Suprapubic skin (tissue), 4 donors: ENCODE data around the gene SLC6A1. TPM values are rescaled to one million over a fixed set of nuclear protein-coding genes. Genes with fewer than 3 reads are reported as not detected.

Experiments used
- DNase-seq, 2 donors: peaks; one replicate each; pipeline ENCODE4 v3.0.0-alpha.2; 2019; ENCODE audit warnings: low spot score in 2 of 2
- H3K27ac ChIP-seq: fragments of 200-600 bp; sonication (generic); one replicate; pipeline ENCODE4 v1.5.1; 2019
- H3K27me3 ChIP-seq: fragments of 200-600 bp; sonication (generic); one replicate; pipeline ENCODE4 v1.5.1; 2019
- H3K36me3 ChIP-seq: fragments of 200-600 bp; sonication (generic); one replicate; pipeline ENCODE4 v1.5.1; 2019
- H3K4me1 ChIP-seq: fragments of 200-600 bp; sonication (generic); one replicate; pipeline ENCODE4 v1.5.1; 2019
- H3K4me3 ChIP-seq: fragments of 200-600 bp; sonication (generic); one replicate; pipeline ENCODE4 v1.5.1; 2019; ENCODE audit warnings: mild to moderate bottlenecking
- H3K9me3 ChIP-seq: fragments of 200-600 bp; sonication (generic); one replicate; pipeline ENCODE4 v1.5.1; 2019
- EP300 ChIP-seq: sonication (generic); formaldehyde crosslinking; IDR thresholded peaks from one replicate; pipeline ENCODE4 v1.6.1; 2017; ENCODE audit warnings: antibody characterized with exemption
- POLR2A ChIP-seq, 2 donors: fragments of 450-650 bp; IDR thresholded peaks; one replicate each; pipeline ENCODE4 v1.6.1; 2017; ENCODE audit warnings: antibody characterized with exemption in 2 of 2, mild to moderate bottlenecking in 2 of 2, moderate library complexity in 2 of 2
- POLR2AphosphoS5 ChIP-seq, 3 donors: sonication (generic); formaldehyde crosslinking; IDR thresholded peaks; one replicate each; pipeline ENCODE4 v1.6.1; 2017; ENCODE audit warnings: antibody characterized with exemption in 3 of 3
- WGBS: methylation state at CpG from one replicate; pipeline ENCODE4 v1.1.5; 2018; 5-methylcytosine and 5-hydroxymethylcytosine counted together
- total RNA-seq, 4 donors: library from RNA; depleted of rRNA; stranded (reverse); fragments of >200 nt; gene quantifications; one replicate each; pipeline ENCODE4 v1.1.0, GENCODE V29; 2016
- TF ChIP-seq, protein P1 (sequence below), 2 donors: fragments of 200-600 bp in 1 of 2; fragments of 450-650 bp in 1 of 2; sonication (generic) in 1 of 2; IDR thresholded peaks; one replicate each; pipeline ENCODE4 v1.5.1; 2016 to 2019; ENCODE audit warnings: antibody characterized with exemption in 2 of 2, mild to moderate bottlenecking in 1 of 2, moderate library complexity in 1 of 2

Gene SLC6A1
- total RNA-seq, 4 donors from 2014 or later: 0.96 to 13.0 (median 4.3) TPM

DNA sequence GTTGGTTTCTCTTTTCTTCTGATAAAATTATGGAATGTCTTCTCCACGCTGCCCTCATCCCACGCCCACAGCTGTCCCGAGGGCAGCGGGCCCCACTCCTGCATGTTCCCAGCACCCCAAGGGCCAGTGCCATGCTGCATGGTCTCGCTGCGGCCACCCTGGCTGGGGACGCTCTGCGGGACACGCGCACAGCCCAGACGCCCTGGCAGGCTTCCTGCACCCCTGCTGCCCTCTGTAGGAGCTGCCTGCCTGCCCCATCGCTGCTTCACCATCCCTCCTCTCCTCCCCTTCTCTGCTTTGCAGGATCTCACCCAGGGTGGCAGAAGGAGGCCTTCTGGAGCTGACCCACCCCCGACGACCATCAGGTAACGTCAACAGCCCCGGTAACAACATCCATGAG is 22.8 kb downstream of the SLC6A1 start:
- no peak for DNase-seq
- Histone ChIP-seq H3K9me3 (no peaks in the 10 kb centered on the region), H3K4me3 (no peak overlapping the region), H3K4me1 (peaks cover 7% of the 10 kb centered on the region), H3K27me3 (peaks cover 25% of the 10 kb centered on the region), H3K36me3 (no peaks in the 10 kb centered on the region), H3K27ac (no peak overlapping the region)
- TF ChIP-seq EP300: no peak
- WGBS: 84% methylated on average over 16 of the region's 16 CpGs

DNA sequence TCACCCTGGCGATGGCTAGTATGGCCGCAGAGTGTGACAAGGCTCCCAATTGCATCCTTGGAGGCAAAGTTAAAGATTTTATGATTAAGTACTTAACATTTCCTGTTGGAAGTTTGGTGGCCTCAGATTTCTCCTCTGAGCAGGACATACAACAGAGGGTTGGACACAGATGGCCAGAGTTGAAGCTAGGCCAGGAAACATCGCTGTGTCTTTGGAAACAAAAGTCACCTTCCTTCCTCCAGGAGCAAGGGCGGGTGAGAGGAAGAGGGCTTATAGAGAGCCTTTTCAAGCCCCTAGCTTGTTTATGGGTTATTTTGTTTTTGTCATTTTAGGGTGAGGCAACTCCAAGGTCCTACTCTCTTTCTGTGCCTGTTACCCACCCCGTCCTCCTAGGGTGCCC is 24.2 kb downstream of the SLC6A1 start:
- H3K27ac ChIP-seq: no peak overlapping the region
- peaks cover 25% of the 10 kb centered on the region for H3K27me3 ChIP-seq
- H3K36me3 ChIP-seq: no peaks in the 10 kb centered on the region
- no peak for TF ChIP-seq POLR2A (IDR thresholded peaks at IDR 0.05)
- TF ChIP-seq EP300: no peak
- TF ChIP-seq, protein P1, sequence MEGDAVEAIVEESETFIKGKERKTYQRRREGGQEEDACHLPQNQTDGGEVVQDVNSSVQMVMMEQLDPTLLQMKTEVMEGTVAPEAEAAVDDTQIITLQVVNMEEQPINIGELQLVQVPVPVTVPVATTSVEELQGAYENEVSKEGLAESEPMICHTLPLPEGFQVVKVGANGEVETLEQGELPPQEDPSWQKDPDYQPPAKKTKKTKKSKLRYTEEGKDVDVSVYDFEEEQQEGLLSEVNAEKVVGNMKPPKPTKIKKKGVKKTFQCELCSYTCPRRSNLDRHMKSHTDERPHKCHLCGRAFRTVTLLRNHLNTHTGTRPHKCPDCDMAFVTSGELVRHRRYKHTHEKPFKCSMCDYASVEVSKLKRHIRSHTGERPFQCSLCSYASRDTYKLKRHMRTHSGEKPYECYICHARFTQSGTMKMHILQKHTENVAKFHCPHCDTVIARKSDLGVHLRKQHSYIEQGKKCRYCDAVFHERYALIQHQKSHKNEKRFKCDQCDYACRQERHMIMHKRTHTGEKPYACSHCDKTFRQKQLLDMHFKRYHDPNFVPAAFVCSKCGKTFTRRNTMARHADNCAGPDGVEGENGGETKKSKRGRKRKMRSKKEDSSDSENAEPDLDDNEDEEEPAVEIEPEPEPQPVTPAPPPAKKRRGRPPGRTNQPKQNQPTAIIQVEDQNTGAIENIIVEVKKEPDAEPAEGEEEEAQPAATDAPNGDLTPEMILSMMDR (IDR thresholded peaks at IDR 0.05): no peak
- no peak for TF ChIP-seq POLR2AphosphoS5 (IDR thresholded peaks at IDR 0.05)
- no peak for DNase-seq
- peaks cover 7% of the 10 kb centered on the region for H3K4me1 ChIP-seq
- H3K4me3 ChIP-seq: no peak overlapping the region
- H3K9me3 ChIP-seq: no peaks in the 10 kb centered on the region
- WGBS: 79% methylated on average over 5 of the region's 5 CpGs

DNA sequence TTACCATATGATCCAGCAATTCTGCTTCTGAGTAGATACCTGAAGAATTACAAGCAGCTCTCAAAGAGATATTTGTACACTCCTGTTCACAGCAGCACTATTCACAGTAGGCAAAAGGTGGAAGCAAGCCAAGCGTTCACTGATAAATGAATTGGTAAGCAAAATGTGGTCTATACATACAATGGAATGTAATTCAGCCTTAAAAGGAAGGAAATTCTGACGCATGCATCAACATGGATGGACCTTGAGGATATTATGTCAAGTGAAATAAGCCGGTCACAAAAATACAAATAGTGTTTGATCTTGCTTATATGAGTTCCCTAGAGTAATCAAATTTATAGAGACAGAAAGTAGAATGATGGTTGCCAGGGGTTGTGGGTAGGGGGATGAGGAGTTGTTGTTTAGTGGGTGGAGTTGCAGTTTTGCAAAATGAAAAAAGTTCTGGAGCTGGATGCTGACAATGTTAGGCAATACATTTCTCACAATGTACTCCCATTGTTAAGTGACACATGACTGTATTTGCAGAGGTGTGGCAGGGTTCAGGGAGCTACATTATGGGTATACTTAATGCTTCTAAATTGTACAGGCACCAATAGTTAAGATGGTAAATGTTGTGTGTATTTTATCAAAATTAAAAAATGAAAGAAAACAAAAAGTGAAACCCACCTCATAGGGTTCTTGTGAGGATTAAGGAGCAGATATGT is 26.7 kb downstream of the SLC6A1 start:
- Histone ChIP-seq H3K4me3 (no peak overlapping the region), H3K4me1 (no peaks in the 10 kb centered on the region), H3K9me3 (no peaks in the 10 kb centered on the region), H3K36me3 (no peaks in the 10 kb centered on the region), H3K27ac (no peak overlapping the region), H3K27me3 (peaks cover 27% of the 10 kb centered on the region)
- TF ChIP-seq, protein P1 (IDR thresholded peaks at IDR 0.05): no peak
- TF ChIP-seq EP300 (no peak), POLR2AphosphoS5 (IDR thresholded peaks at IDR 0.05) (no peak), POLR2A (IDR thresholded peaks at IDR 0.05) (no peak)
- no peak for DNase-seq
- 56% methylated on average over 3 of the region's 3 CpGs for WGBS

DNA sequence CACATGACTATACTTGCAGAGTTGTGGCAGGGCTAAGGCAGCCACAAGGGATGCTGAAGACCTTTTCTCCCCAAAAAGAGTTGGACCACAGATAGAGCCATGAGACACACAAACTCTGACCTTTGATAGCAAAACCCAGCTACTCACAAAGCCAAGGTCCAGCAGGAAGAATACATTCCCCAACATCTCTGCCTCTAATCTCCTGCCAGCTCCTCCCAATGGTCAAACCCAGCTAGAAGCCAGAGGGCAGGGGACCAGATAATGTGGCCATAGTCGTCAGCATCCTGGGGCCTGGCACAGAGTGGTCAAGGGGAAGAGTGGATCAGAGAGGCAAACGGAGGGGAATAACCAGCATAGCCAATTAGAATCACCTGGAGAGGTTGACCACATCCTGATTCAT is 28.2 kb downstream of the SLC6A1 start:
- Histone ChIP-seq H3K4me1 (no peaks in the 10 kb centered on the region), H3K27me3 (peaks cover 22% of the 10 kb centered on the region), H3K27ac (no peak overlapping the region), H3K9me3 (no peaks in the 10 kb centered on the region), H3K36me3 (no peaks in the 10 kb centered on the region), H3K4me3 (no peak overlapping the region)
- DNase-seq: no peak
- WGBS: 63% methylated on average over 2 of the region's 2 CpGs
- TF ChIP-seq EP300: no peak
- no peak for TF ChIP-seq POLR2A (IDR thresholded peaks at IDR 0.05)
- TF ChIP-seq, protein P1 (IDR thresholded peaks at IDR 0.05): no peak
- TF ChIP-seq POLR2AphosphoS5 (IDR thresholded peaks at IDR 0.05): no peak

DNA sequence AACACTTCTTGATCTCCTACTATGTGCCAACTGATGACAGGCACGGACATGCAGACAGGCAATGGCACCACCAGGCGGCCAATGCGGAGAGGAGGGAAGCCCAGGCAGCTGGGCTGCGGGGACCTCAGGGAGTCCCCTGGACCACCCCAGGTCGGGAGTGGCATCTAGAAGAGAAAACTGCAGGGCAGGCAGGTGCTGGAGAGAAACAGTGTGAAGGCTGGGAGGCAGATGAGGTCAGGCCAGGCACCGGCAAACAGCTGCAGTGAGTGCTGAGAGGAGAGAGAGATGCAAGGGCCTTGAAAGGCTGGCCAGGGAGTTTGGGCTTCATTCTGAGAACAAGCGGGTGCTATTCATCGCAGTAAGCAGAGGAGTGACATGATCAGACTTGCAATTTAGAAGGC is 29.1 kb downstream of the SLC6A1 start:
- no peaks in the 10 kb centered on the region for H3K36me3 ChIP-seq
- H3K27ac ChIP-seq: no peak overlapping the region
- H3K4me1 ChIP-seq: no peaks in the 10 kb centered on the region
- WGBS: 68% methylated on average over 8 of the region's 8 CpGs
- H3K4me3 ChIP-seq: no peak overlapping the region
- H3K27me3 ChIP-seq: peaks cover 23% of the 10 kb centered on the region
- TF ChIP-seq, protein P1 (IDR thresholded peaks at IDR 0.05): no peak
- TF ChIP-seq EP300 (no peak), POLR2AphosphoS5 (IDR thresholded peaks at IDR 0.05) (no peak), POLR2A (IDR thresholded peaks at IDR 0.05) (no peak)
- no peak for DNase-seq
- H3K9me3 ChIP-seq: no peaks in the 10 kb centered on the region

DNA sequence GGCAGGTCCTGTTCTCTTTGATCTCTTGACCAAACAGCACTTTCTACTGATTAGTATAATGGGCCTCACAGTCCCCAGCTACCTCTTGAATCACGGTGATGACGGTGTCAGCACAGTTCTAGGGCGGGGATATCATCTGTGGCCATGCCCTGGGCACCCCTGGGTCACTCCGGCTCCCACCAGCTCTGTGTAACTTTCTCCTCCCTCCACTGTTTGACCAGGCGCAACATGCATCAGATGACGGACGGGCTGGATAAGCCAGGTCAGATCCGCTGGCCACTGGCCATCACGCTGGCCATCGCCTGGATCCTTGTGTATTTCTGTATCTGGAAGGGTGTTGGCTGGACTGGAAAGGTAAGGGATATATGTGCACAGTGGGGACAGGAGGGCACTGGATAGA is 29.6 kb downstream of the SLC6A1 start:
- 92% methylated on average over 10 of the region's 10 CpGs for WGBS
- TF ChIP-seq EP300: no peak
- TF ChIP-seq POLR2A (IDR thresholded peaks at IDR 0.05): no peak
- TF ChIP-seq, protein P1 (IDR thresholded peaks at IDR 0.05): no peak
- TF ChIP-seq POLR2AphosphoS5 (IDR thresholded peaks at IDR 0.05): no peak
- Histone ChIP-seq H3K36me3 (no peaks in the 10 kb centered on the region), H3K4me3 (no peak overlapping the region), H3K27me3 (peaks cover 20% of the 10 kb centered on the region), H3K27ac (no peak overlapping the region), H3K9me3 (no peaks in the 10 kb centered on the region), H3K4me1 (no peaks in the 10 kb centered on the region)
- DNase-seq: no peak
